HEK293 (cell line): Measurements from ENCODE around the gene AP3B1.

Source experiments
- CTCF ChIP-seq: fragments of 450-650 bp; formaldehyde crosslinking; IDR thresholded peaks from 2 replicates; pipeline ENCODE4 v1.5.1; 2016; ENCODE audit warnings: missing biosample characterization, missing genetic modification characterization
- INSM2 ChIP-seq: fragments of 450-650 bp; formaldehyde crosslinking; IDR thresholded peaks from 2 replicates; pipeline ENCODE4 v1.5.1; 2016; ENCODE audit warnings: missing biosample characterization, missing genetic modification characterization
- MYNN ChIP-seq: fragments of 450-650 bp; formaldehyde crosslinking; IDR thresholded peaks from 2 replicates; pipeline ENCODE4 v1.5.1; 2016; ENCODE audit warnings: missing biosample characterization, missing genetic modification characterization, borderline replicate concordance
- PBX3 ChIP-seq: sonication (generic); formaldehyde crosslinking; IDR thresholded peaks from 2 replicates; pipeline ENCODE4 v1.8.1; 2022; ENCODE audit warnings: mild to moderate bottlenecking, moderate library complexity, missing genetic modification reagents
- SETDB1 ChIP-seq: IDR thresholded peaks from one replicate; pipeline ENCODE4 v1.6.1; 2017; ENCODE audit warnings: mild to moderate bottlenecking, low read length, moderate library complexity, mixed read lengths; ENCODE audit not compliant: insufficient read length
- ZEB2 ChIP-seq: fragments of 450-650 bp; formaldehyde crosslinking; IDR thresholded peaks from 2 replicates; pipeline ENCODE4 v1.5.1; 2016; ENCODE audit warnings: missing biosample characterization, missing genetic modification characterization
- ZNF221 ChIP-seq: fragments of 450-650 bp; formaldehyde crosslinking; IDR thresholded peaks from 2 replicates; pipeline ENCODE4 v1.5.1; 2017; ENCODE audit warnings: missing biosample characterization, missing genetic modification characterization, borderline replicate concordance

GRCh38 chr5:78277715-78278114, 16.8 kb downstream of the AP3B1 start:
- TF ChIP-seq SETDB1 (no peak), ZEB2 (tag by site-specific recombination) (no peak), PBX3 (CRISPR knock-in tag) (no peak), MYNN (tag by site-specific recombination) (no peak), INSM2 (no peak), CTCF (tag by site-specific recombination) (no peak), ZNF221 (tag by site-specific recombination) (no peak)
